Activated CD8-positive, alpha-beta memory T cell treated with anti-CD3 and anti-CD28 coated beads, Interleukin-2, amount 50 U/mL, for 4 hours (primary cell): ENCODE data around the gene BPIFA1.

Experiments used
- DNase-seq: peaks from one replicate; pipeline ENCODE4 v3.0.0-alpha.2; 2020

Gene BPIFA1

GRCh38 chr20:33242319-33243100 lies 6.7 kb downstream of the BPIFA1 start:
- DNase-seq = no peak

- no peak for DNase-seq
Measured at GRCh38 chr20:33246077-33246476, 10.3 kb downstream of the BPIFA1 start.

GRCh38 chr20:33249456-33249855 lies 13.7 kb downstream of the BPIFA1 start:
- no peak for DNase-seq

- DNase-seq = no peak
Measured at GRCh38 chr20:33250666-33251065, 14.9 kb downstream of the BPIFA1 start.

- DNase-seq = no peak
Measured at GRCh38 chr20:33251496-33251895, 15.7 kb downstream of the BPIFA1 start.

GRCh38 chr20:33252460-33252859 lies 16.7 kb downstream of the BPIFA1 start:
- DNase-seq = no peak

- no peak for DNase-seq
Measured at GRCh38 chr20:33255005-33255404, 19.2 kb downstream of the BPIFA1 start.

GRCh38 chr20:33257237-33257636 lies 21.4 kb downstream of the BPIFA1 start:
- DNase-seq = no peak

GRCh38 chr20:33259371-33259770 lies 23.6 kb downstream of the BPIFA1 start:
- no peak for DNase-seq

GRCh38 chr20:33261465-33261864 lies 25.7 kb downstream of the BPIFA1 start:
- DNase-seq = no peak

GRCh38 chr20:33262658-33263065 lies 26.9 kb downstream of the BPIFA1 start:
- DNase-seq = no peak

- DNase-seq = no peak
Measured at GRCh38 chr20:33263784-33264183, 28.0 kb downstream of the BPIFA1 start.

- no peak for DNase-seq
Measured at GRCh38 chr20:33267701-33268100, 31.9 kb downstream of the BPIFA1 start.

- no peak for DNase-seq
Measured at GRCh38 chr20:33272155-33272873, 36.5 kb downstream of the BPIFA1 start.

- no peak for DNase-seq
Measured at GRCh38 chr20:33273117-33273851, 37.5 kb downstream of the BPIFA1 start.

GRCh38 chr20:33275215-33275614 lies 39.4 kb downstream of the BPIFA1 start:
- DNase-seq = no peak

- DNase-seq = no peak
Measured at GRCh38 chr20:33275871-33276270, 40.1 kb downstream of the BPIFA1 start.

- no peak for DNase-seq
Measured at GRCh38 chr20:33276303-33277113, 40.7 kb downstream of the BPIFA1 start.

GRCh38 chr20:33277471-33278441 lies 42.0 kb downstream of the BPIFA1 start:
- no peak for DNase-seq

GRCh38 chr20:33278700-33279099 lies 42.9 kb downstream of the BPIFA1 start:
- DNase-seq = no peak

GRCh38 chr20:33279261-33279910 lies 43.6 kb downstream of the BPIFA1 start:
- DNase-seq = no peak
